NK-92 (cell line): Measurements from ENCODE around the gene CERS3.

ENCODE experiments used
- DNase-seq: peaks from one replicate; lab custom pipeline; 2025; ENCODE audit not compliant: unreplicated experiment; lab: John Stamatoyannopoulos, UW

CERS3 gene

GRCh38 chr15:100528833-100529428 lies at the start of gene CERS3:
Gene CERS3, minus strand, starts transcription at chr15:100528950. Its CDS starts 27,101 bp downstream, at chr15:100501849.
- DNase-seq, result no peak

- DNase-seq, result no peak
Observed at GRCh38 chr15:100573526-100573925, 44.8 kb upstream of the CERS3 start.

GRCh38 chr15:100572362-100572983 lies 43.7 kb upstream of the CERS3 start:
- no peak for DNase-seq

- DNase-seq, result no peak
Observed at GRCh38 chr15:100571592-100572167, 42.9 kb upstream of the CERS3 start.

GRCh38 chr15:100570735-100571313 lies 42.1 kb upstream of the CERS3 start:
- no peak for DNase-seq

GRCh38 chr15:100570275-100570674 lies 41.5 kb upstream of the CERS3 start:
- no peak for DNase-seq

GRCh38 chr15:100569391-100569790 lies 40.6 kb upstream of the CERS3 start:
- DNase-seq, result no peak

GRCh38 chr15:100566850-100567628 lies 38.3 kb upstream of the CERS3 start:
- no peak for DNase-seq

GRCh38 chr15:100565591-100565990 lies 36.8 kb upstream of the CERS3 start:
- DNase-seq, result no peak

- DNase-seq, result no peak
Observed at GRCh38 chr15:100560323-100560722, 31.6 kb upstream of the CERS3 start.

GRCh38 chr15:100559330-100559729 lies 30.6 kb upstream of the CERS3 start:
- DNase-seq, result no peak

GRCh38 chr15:100558771-100559254 lies 30.1 kb upstream of the CERS3 start:
- no peak for DNase-seq

- no peak for DNase-seq
Observed at GRCh38 chr15:100553468-100553867, 24.7 kb upstream of the CERS3 start.

- no peak for DNase-seq
Observed at GRCh38 chr15:100547961-100548360, 19.2 kb upstream of the CERS3 start.

- DNase-seq, result no peak
Observed at GRCh38 chr15:100544946-100545345, 16.2 kb upstream of the CERS3 start.

- no peak for DNase-seq
Observed at GRCh38 chr15:100544338-100544841, 15.6 kb upstream of the CERS3 start.

GRCh38 chr15:100542290-100542689 lies 13.5 kb upstream of the CERS3 start:
- no peak for DNase-seq

- no peak for DNase-seq
Observed at GRCh38 chr15:100537331-100537730, 8.6 kb upstream of the CERS3 start.

GRCh38 chr15:100536733-100537132 lies 8.0 kb upstream of the CERS3 start:
- no peak for DNase-seq

- DNase-seq, result no peak
Observed at GRCh38 chr15:100533886-100534285, 5.1 kb upstream of the CERS3 start.

- no peak for DNase-seq
Observed at GRCh38 chr15:100531823-100532327, 3.1 kb upstream of the CERS3 start.
